Natural killer cell (primary cell): ENCODE data around the gene LDHD. TPM values are rescaled to one million over a fixed set of nuclear protein-coding genes. Genes with fewer than 3 reads are reported as not detected.
"Not testable (repeated sequence)": the region's sequence is repeated elsewhere in the genome, so short reads cannot be mapped to it uniquely, and the experiment has no call there.

Experiments
- ATAC-seq, 3 donors: fragments of 150-1000 bp in 2 of 3; fragments of 200-7000 bp in 1 of 3; cut with Tn5 transposase; 1 replicate in 1 of 3; 2 replicates in 2 of 3; pipeline ENCODE4 v1.10.0; 2021; ENCODE audit warnings: mild to moderate bottlenecking in 2 of 3, moderate library complexity in 2 of 3
- DNase-seq, 2 donors: peaks; one replicate each; pipeline versions ENCODE4 v3.0.0 to v3.0.0-alpha.2; 2013 to 2021; ENCODE audit warnings: mixed read lengths in 1 of 2
- H3K27ac ChIP-seq: one replicate; pipeline ENCODE4 v1.5.1; 2013; ENCODE audit warnings: mild to moderate bottlenecking, low read length
- H3K27me3 ChIP-seq: one replicate; pipeline ENCODE4 v1.6.1; 2013; ENCODE audit warnings: low read length; ENCODE audit not compliant: control insufficient read depth, insufficient read depth
- H3K36me3 ChIP-seq: one replicate; pipeline ENCODE4 v1.6.1; 2013; ENCODE audit warnings: low read length; ENCODE audit not compliant: control insufficient read depth, insufficient read depth
- H3K4me1 ChIP-seq: one replicate; pipeline ENCODE4 v1.6.1; 2013; ENCODE audit warnings: low read length; ENCODE audit not compliant: control insufficient read depth, insufficient read depth
- H3K4me3 ChIP-seq: one replicate; pipeline ENCODE4 v1.5.1; 2013; ENCODE audit warnings: low read length
- H3K9me3 ChIP-seq: one replicate; pipeline ENCODE4 v1.6.1; 2013; ENCODE audit warnings: low read length; ENCODE audit not compliant: control insufficient read depth, insufficient read depth
- H3K27ac Mint-ChIP-seq, 2 donors: one replicate each; pipeline ENCODE4 v1.8.0; 2022; ENCODE audit warnings: mild to moderate bottlenecking in 2 of 2, mixed read lengths in 2 of 2, moderate library complexity in 1 of 2
- H3K27me3 Mint-ChIP-seq, 2 donors: one replicate each; pipeline ENCODE4 v1.8.0; 2022; ENCODE audit warnings: low read depth in 2 of 2, mixed read lengths in 2 of 2
- H3K36me3 Mint-ChIP-seq: one replicate; pipeline ENCODE4 v1.8.0; 2022; ENCODE audit warnings: mixed read lengths
- H3K4me1 Mint-ChIP-seq, 2 donors: one replicate each; pipeline ENCODE4 v1.8.0; 2022; ENCODE audit warnings: mixed read lengths in 2 of 2
- H3K4me3 Mint-ChIP-seq: one replicate; pipeline ENCODE4 v1.8.0; 2022; ENCODE audit warnings: mild to moderate bottlenecking, moderate library complexity, mixed read lengths
- H3K9me3 Mint-ChIP-seq, 2 donors: one replicate each; pipeline ENCODE4 v1.8.0; 2022; ENCODE audit warnings: mixed read lengths in 2 of 2
- CTCF ChIP-seq: fragments of 200-600 bp; IDR thresholded peaks from one replicate; pipeline ENCODE4 v1.8.0; 2022; ENCODE audit warnings: antibody characterized with exemption
- WGBS: methylation state at CpG from one replicate; pipeline ENCODE4 v1.1.7; 2013; ENCODE audit warnings: missing lambda C conversion rate; ENCODE audit not compliant: insufficient coverage; 5-methylcytosine and 5-hydroxymethylcytosine counted together
- intact Hi-C: fragments of 100-400 bp; cut with micrococcal nuclease; formaldehyde crosslinking; loops from one replicate; pipeline ENCODE4 v1.14.2; 2022
- total RNA-seq, 4 donors: library from RNA; stranded (reverse); fragments of 120-200 nt in 1 of 4; gene quantifications; one replicate each; pipeline versions ENCODE4 v1.2.3 to v1.2.4, GENCODE V29; 2013 to 2022

Gene LDHD
- total RNA-seq, 3 donors from 2014 or later (not counting 1 experiment from before 2014, with no cell fraction given), result 0.12 to 1.3 TPM; not detected in 1

DNA sequence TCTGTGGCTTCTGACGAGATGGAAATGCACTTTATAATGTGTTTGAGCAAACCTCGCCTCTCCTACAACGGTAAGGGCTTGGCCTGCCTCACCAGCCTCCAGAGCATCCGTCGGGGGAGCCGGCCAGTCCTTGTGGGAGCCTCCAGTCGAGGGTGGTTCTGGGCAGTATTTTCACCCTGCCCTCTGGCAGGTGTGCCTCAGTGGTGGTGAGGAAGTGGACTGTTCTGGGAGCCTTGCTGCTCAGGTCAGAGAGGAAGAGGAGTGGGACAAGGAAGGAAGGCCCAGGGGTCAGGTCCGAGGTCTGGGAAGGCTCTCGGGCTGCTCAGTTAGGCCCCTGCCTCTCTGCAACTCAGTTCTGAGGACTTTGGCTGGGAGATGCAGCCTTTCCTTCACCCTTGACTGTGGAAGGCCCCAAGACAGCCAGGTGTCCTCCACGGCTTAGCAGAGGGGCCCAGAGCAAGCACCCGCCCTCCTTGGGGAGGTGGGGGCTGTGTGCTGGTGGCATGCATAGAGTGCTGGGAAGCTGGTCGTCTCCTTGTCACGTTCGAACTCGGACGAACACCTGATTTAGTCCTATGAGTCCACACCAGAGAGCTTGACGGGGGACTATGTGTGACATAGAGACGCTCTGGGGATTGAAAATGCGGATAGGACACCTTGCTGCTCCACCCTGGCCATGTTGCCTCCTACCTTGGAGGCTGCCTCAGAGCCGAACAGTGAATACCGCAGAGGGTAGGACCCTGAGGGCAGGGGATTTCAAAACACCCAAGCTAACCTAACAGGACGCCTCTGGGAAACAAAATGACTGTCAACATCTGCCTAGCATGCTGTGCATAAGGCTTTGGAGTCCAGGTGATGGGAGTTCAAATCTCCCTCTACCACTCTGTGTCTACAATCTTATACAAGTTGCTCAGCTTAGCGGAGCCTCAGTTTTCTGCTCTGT lies 22.7 kb downstream of the LDHD start:
- Histone ChIP-seq H3K27me3 (no peaks in the 10 kb centered on the region), H3K27ac (no peak overlapping the region), H3K36me3 (no peaks in the 10 kb centered on the region), H3K4me3 (no peak overlapping the region), H3K4me1 (peaks cover 12% of the 10 kb centered on the region), H3K9me3 (no peaks in the 10 kb centered on the region)
- Mint-ChIP-seq H3K4me3 (no peak overlapping the region), H3K36me3 (no peaks in the 10 kb centered on the region), H3K27ac (no peak overlapping the region), H3K4me1 (peaks cover 0 to 3% of the 10 kb centered on the region in 2 donors), H3K9me3 (no peaks in the 10 kb centered on the region), H3K27me3 (peaks cover 0 to 2% of the 10 kb centered on the region in 2 donors)
- intact Hi-C loops, result no loop called here
- no peak for ATAC-seq
- no peak for DNase-seq
- 91% methylated on average over 23 of the region's 23 CpGs for WGBS
- TF ChIP-seq CTCF, result no peak

DNA sequence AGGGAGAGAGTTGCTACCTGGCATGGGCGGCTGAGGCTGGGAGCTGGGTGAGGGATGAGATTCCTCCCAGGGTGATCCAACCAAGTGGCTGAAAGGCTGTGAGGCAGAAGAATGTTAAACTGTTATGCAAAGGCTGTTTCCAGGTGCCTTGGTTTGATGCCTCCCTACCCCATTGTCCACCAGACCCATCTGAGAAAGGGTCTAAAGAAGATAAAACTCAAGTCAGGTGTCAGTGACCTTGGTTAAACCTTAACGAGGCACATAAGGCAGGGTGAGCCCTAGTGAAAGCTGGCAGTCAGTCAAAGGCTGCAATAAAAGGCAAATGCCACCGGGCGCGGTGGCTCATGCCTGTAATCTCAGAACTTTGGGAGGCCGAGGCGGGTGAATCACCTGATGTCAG lies 23.8 kb downstream of the LDHD start:
- Mint-ChIP-seq H3K9me3 (no peaks in the 10 kb centered on the region), H3K36me3 (no peaks in the 10 kb centered on the region), H3K27ac (no peak overlapping the region), H3K27me3 (peaks cover 0 to 2% of the 10 kb centered on the region in 2 donors), H3K4me1 (no peaks in the 10 kb centered on the region), H3K4me3 (no peak overlapping the region)
- no peak for TF ChIP-seq CTCF
- ATAC-seq (no peak), DNase-seq (no peak)
- Histone ChIP-seq H3K9me3 (no peaks in the 10 kb centered on the region), H3K27ac (no peak overlapping the region), H3K4me3 (no peak overlapping the region), H3K36me3 (no peaks in the 10 kb centered on the region), H3K4me1 (peaks cover under 1% of the 10 kb centered on the region), H3K27me3 (no peaks in the 10 kb centered on the region)
- 71% methylated on average over 7 of the region's 7 CpGs for WGBS
- intact Hi-C loops, result no loop called here

GRCh38 chr16:75091619-75092018 lies 25.0 kb downstream of the LDHD start:
- H3K27me3 Mint-ChIP-seq, intact Hi-C loops, DNase-seq, H3K4me1 Mint-ChIP-seq, H3K27ac Mint-ChIP-seq, H3K4me3 Mint-ChIP-seq, H3K27me3 ChIP-seq, H3K9me3 ChIP-seq, ATAC-seq, H3K4me1 ChIP-seq, H3K27ac ChIP-seq, H3K9me3 Mint-ChIP-seq, H3K4me3 ChIP-seq, H3K36me3 ChIP-seq, H3K36me3 Mint-ChIP-seq: not testable (repeated sequence)
- 83% methylated on average over 1 of the region's 3 CpGs for WGBS

DNA sequence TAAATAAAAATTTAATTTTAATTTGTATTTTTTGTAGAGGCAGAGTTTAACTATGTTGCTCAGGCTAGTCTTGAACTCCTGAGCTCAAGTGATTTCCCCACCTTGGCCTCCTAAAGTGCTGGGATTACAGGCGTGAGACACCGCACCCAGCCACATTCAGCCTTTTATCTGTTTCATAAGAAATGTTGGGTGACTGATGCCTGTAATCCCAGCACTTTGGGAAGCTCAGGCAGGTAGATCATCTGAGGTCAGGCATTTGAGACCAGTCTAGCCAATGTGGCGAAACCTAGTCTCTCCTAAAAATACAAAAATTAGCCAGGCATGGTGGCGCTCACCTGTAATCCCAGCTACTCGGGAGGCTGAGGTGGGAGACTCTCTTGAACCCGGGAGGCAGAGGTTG lies 25.7 kb downstream of the LDHD start:
- H3K36me3 ChIP-seq, H3K27me3 Mint-ChIP-seq, intact Hi-C loops, H3K27ac Mint-ChIP-seq, H3K4me1 Mint-ChIP-seq, H3K36me3 Mint-ChIP-seq, H3K4me3 Mint-ChIP-seq, H3K27ac ChIP-seq, H3K4me3 ChIP-seq, H3K9me3 Mint-ChIP-seq, DNase-seq, H3K4me1 ChIP-seq, ATAC-seq, H3K27me3 ChIP-seq, H3K9me3 ChIP-seq: not testable (repeated sequence)
- WGBS, result 74% methylated on average over 6 of the region's 6 CpGs
